ENCODE data around the gene ELFN1.

DNA sequence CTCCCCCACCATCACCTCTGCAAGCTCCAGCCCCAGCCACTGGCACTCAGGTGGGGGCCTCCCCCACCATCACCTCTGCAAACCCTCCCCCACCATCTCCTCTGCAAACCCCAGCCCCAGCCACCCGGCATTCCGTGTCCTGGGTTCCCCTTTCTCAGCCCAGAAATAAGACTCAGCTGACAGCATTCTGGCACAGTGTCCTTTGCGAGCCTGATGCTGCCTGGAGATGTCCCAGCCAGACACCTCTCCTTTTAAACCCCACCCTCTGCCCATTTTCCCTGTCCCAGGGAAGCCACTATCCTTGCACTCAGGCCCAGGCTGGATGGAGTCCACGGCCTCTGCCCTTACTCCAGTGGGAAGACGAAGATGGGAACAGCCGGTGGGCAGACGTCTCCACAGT lies 49.8 kb downstream of the ELFN1 start:
- TF ChIP-seq, protein P1, sequence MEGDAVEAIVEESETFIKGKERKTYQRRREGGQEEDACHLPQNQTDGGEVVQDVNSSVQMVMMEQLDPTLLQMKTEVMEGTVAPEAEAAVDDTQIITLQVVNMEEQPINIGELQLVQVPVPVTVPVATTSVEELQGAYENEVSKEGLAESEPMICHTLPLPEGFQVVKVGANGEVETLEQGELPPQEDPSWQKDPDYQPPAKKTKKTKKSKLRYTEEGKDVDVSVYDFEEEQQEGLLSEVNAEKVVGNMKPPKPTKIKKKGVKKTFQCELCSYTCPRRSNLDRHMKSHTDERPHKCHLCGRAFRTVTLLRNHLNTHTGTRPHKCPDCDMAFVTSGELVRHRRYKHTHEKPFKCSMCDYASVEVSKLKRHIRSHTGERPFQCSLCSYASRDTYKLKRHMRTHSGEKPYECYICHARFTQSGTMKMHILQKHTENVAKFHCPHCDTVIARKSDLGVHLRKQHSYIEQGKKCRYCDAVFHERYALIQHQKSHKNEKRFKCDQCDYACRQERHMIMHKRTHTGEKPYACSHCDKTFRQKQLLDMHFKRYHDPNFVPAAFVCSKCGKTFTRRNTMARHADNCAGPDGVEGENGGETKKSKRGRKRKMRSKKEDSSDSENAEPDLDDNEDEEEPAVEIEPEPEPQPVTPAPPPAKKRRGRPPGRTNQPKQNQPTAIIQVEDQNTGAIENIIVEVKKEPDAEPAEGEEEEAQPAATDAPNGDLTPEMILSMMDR (optimal IDR thresholded peaks at IDR 0.05 in 1 of 3, IDR thresholded peaks at IDR 0.05 in 1 of 3, conservative IDR thresholded peaks at IDR 0.05 in 1 of 3; ENCODE audit: extremely low read depth in 1 of 3, insufficient read depth in 2 of 3, low read length in 3 of 3): no peak
- TF ChIP-seq EZH2 (IDR thresholded peaks at IDR 0.05; ENCODE audit: low read length): no peak

Measured in keratinocyte (primary cell).